GM18508 (cell line): ENCODE measurements around the gene SH3RF3.

ENCODE experiments used
- ATAC-seq: cut with Tn5 transposase; IDR thresholded peaks from one replicate; pipeline ENCODE4 v1.9.1; 2021; ENCODE audit warnings: moderate number of reproducible peaks; ENCODE audit not compliant: insufficient read depth, unreplicated experiment

The SH3RF3 gene

GRCh38 chr2:109537565-109538222, 408.7 kb downstream of the SH3RF3 start:
- no peak for ATAC-seq

GRCh38 chr2:109538546-109538945, 409.5 kb downstream of the SH3RF3 start:
- no peak for ATAC-seq

DNA sequence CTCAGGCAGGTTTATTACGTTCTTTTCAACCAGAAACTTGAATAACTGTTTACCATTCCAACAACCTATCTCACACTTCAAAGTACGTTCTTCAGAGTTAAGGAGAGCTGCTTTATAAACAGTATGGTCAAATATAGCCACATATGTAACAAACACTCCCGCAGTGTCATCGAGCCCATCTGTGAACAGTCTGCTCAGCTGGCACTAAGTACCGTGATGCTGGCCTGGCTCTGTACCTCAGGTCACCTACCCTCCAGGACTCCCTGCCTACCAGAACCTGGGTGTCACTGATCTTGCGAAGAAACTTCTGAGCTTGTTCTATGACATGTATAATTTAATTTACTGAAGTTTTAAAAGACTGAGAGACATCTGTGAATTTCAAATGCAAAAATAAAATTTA, 413.4 kb downstream of the SH3RF3 start:
- ATAC-seq: no peak

DNA sequence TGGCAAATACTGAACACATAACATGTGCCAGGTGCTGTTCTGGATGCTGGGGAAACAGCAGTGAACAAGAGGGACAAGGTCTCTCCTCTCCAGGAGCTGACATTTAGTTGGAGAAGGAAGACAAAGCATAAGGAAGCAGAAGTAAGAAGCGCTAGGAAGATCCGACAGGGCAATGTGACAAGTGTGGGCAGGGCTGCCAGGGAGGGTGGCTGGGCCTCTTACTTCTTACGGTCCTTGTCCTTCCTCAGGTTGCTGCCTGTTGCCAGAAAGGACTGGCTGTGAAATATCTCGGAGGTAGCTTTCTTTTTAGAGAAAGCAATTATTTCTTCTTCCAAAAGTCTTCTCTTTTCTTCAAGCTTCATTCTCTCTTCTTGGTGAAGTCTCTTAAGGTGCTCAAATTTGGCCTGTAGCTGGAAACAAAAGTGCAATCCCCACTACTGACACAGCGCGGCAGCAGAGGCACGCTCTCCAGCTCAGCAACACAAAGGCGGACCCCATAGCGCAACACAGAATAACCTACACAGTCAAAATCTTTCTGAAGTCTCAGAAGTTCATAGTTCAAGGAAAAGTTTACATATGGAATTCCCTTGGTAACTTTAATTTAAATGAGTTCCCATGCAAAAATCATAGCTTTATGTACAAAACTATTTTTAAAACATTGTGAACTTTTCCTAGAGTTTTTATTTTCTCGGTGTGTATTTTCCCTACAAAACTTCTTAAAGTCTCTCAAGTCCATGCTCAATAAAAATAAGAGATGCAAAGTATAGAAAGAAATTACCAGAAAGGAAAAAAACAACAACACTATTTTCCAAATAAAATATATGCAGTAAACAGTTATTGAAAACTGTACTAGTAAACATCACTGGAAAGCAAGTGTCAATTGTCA, 417.1 kb downstream of the SH3RF3 start:
- no peak for ATAC-seq

- ATAC-seq: no peak
Measured at GRCh38 chr2:109547280-109547679, 418.3 kb downstream of the SH3RF3 start.

- ATAC-seq: no peak
Measured at GRCh38 chr2:109549016-109549590, 420.1 kb downstream of the SH3RF3 start.
